Measurements from ENCODE around the gene TEX53.

GRCh38 chr9:114677418-114677817 is 19.8 kb upstream of the TEX53 start:
- TF ChIP-seq CTCF (IDR thresholded peaks at IDR 0.05) = no peak
- TF ChIP-seq POLR2A (IDR thresholded peaks at IDR 0.05) = no peak

Measured in vagina (tissue), 2 donors.